DND-41 (cell line): Measurements from ENCODE around the gene AVL9.

Experiments used
- CTCF ChIP-seq: IDR thresholded peaks from 2 replicates; pipeline ENCODE4 v1.5.1; 2012; ENCODE audit warnings: borderline replicate concordance, low read length, moderate library complexity, mild to moderate bottlenecking; ENCODE audit not compliant: poor library complexity, severe bottlenecking; ENCODE audit errors: extremely low read depth
- EZH2 ChIP-seq: IDR thresholded peaks from 3 replicates; pipeline ENCODE4 v1.6.1; 2012; ENCODE audit warnings: borderline replicate concordance, low read depth, mild to moderate bottlenecking, moderate library complexity, low read length, inconsistent platforms; ENCODE audit not compliant: severe bottlenecking

DNA sequence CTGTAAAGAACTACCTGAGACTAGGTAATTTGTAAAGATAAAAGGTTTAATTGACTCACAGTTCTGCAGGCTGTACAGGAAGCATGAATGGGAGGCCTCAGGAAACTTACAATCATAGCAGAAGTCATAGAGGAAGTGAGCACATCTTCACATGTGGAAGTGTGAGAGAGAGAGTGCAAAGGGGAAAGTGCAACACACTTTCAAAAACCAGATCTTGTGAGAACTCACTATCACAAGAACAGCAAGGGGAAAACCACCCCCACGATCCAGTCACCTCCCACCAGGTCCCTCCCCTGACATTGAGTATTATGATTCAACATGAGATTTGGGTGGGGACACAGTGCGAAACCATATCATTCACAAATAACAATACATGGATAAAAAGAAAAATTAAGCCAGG lies 24.5 kb downstream of the AVL9 start:
- no peak for TF ChIP-seq CTCF
- TF ChIP-seq EZH2: no peak
